ENCODE results near the gene RMND1.
"Not testable (repeated sequence)": the region's sequence is repeated elsewhere in the genome, so short reads cannot be mapped to it uniquely, and the experiment has no call there.

Gene RMND1

GRCh38 chr6:151452750-151453427 lies 963 bp upstream of the RMND1 start:
- no peak for DNase-seq (ENCODE audit: low read depth in 2 of 2)

GRCh38 chr6:151451417-151451949 lies 443 bp downstream of the RMND1 start:
- no peak for DNase-seq (ENCODE audit: low read depth in 2 of 2)

- DNase-seq (ENCODE audit: low read depth in 2 of 2): not testable (repeated sequence)
These were observed 998 bp downstream of the RMND1 start for GRCh38 chr6:151450928-151451327.

- no peak for DNase-seq (ENCODE audit: low read depth in 2 of 2)
These were observed 3.3 kb downstream of the RMND1 start for GRCh38 chr6:151448623-151449022.

GRCh38 chr6:151447237-151447636 lies 4.7 kb downstream of the RMND1 start:
- no peak for DNase-seq (ENCODE audit: low read depth in 2 of 2)

GRCh38 chr6:151445482-151445881 lies 6.4 kb downstream of the RMND1 start:
- DNase-seq (ENCODE audit: low read depth in 2 of 2): no peak

GRCh38 chr6:151443911-151444621 lies 7.9 kb downstream of the RMND1 start:
- no peak for DNase-seq (ENCODE audit: low read depth in 2 of 2)

GRCh38 chr6:151443454-151443853 lies 8.5 kb downstream of the RMND1 start:
- no peak for DNase-seq (ENCODE audit: low read depth in 2 of 2)

- no peak for DNase-seq (ENCODE audit: low read depth in 2 of 2)
These were observed 9.6 kb downstream of the RMND1 start for GRCh38 chr6:151442371-151442770.

- no peak for DNase-seq (ENCODE audit: low read depth in 2 of 2)
These were observed 10.3 kb downstream of the RMND1 start for GRCh38 chr6:151441390-151442166.

GRCh38 chr6:151440930-151441329 lies 11.0 kb downstream of the RMND1 start:
- DNase-seq (ENCODE audit: low read depth in 2 of 2): no peak

- no peak for DNase-seq (ENCODE audit: low read depth in 2 of 2)
These were observed 11.4 kb downstream of the RMND1 start for GRCh38 chr6:151440498-151440897.

GRCh38 chr6:151437401-151437800 lies 14.5 kb downstream of the RMND1 start:
- DNase-seq (ENCODE audit: low read depth in 2 of 2): no peak

- no peak for DNase-seq (ENCODE audit: low read depth in 2 of 2)
These were observed 15.1 kb downstream of the RMND1 start for GRCh38 chr6:151436802-151437201.

- no peak for DNase-seq (ENCODE audit: low read depth in 2 of 2)
These were observed 15.6 kb downstream of the RMND1 start for GRCh38 chr6:151436300-151436699.

- DNase-seq (ENCODE audit: low read depth in 2 of 2): no peak
These were observed 17.6 kb downstream of the RMND1 start for GRCh38 chr6:151434369-151434768.

GRCh38 chr6:151432651-151433050 lies 19.3 kb downstream of the RMND1 start:
- DNase-seq (ENCODE audit: low read depth in 2 of 2): no peak

- DNase-seq (ENCODE audit: low read depth in 2 of 2): no peak
These were observed 20.6 kb downstream of the RMND1 start for GRCh38 chr6:151431337-151431736.

- DNase-seq (ENCODE audit: low read depth in 2 of 2): no peak
These were observed 21.0 kb downstream of the RMND1 start for GRCh38 chr6:151430886-151431285.

GRCh38 chr6:151428093-151428735 lies 23.7 kb downstream of the RMND1 start:
- no peak for DNase-seq (ENCODE audit: low read depth in 2 of 2)

- DNase-seq (ENCODE audit: low read depth in 2 of 2): no peak
These were observed 26.4 kb downstream of the RMND1 start for GRCh38 chr6:151425561-151425960.

- DNase-seq (ENCODE audit: low read depth in 2 of 2): no peak
These were observed 28.9 kb downstream of the RMND1 start for GRCh38 chr6:151422981-151423380.
